Hematopoietic multipotent progenitor cell treated with erythropoietin and hydrocortisone succinate and interleukin-3 and kit ligand, for 17 days (in vitro differentiated cells): ENCODE data around the gene TPCN1.

Source experiments
- DNase-seq: peaks from one replicate; pipeline ENCODE4 v3.0.0-alpha.2; 2015; ENCODE audit warnings: low spot score

TPCN1 gene

GRCh38 chr12:113339540-113339939 is 118.3 kb downstream of the TPCN1 start:
- no peak for DNase-seq

GRCh38 chr12:113340061-113340460 is 118.8 kb downstream of the TPCN1 start:
- DNase-seq: no peak

GRCh38 chr12:113341535-113341934 is 120.3 kb downstream of the TPCN1 start:
- DNase-seq: no peak

- no peak for DNase-seq
Measured at GRCh38 chr12:113345318-113345717, 124.1 kb downstream of the TPCN1 start.

- DNase-seq: no peak
Measured at GRCh38 chr12:113346353-113346752, 125.1 kb downstream of the TPCN1 start.

GRCh38 chr12:113347107-113347506 is 125.8 kb downstream of the TPCN1 start:
- DNase-seq: no peak

- DNase-seq: no peak
Measured at GRCh38 chr12:113347892-113348291, 126.6 kb downstream of the TPCN1 start.
